NOMO-1 treated with DMSO at 0.1 percent for 48 hours (cell line): ENCODE results near the gene HPD.
"Not testable (repeated sequence)": the region's sequence is repeated elsewhere in the genome, so short reads cannot be mapped to it uniquely, and the experiment has no call there.

Experiments used
- DNase-seq: peaks from one replicate; lab custom pipeline; 2025; ENCODE audit not compliant: unreplicated experiment; lab: John Stamatoyannopoulos, UW

Gene HPD

GRCh38 chr12:121858662-121859572 lies at the start of gene HPD:
HPD (minus strand) TSS chr12:121858859; CDS start chr12:121858823, 36 bp downstream.
- DNase-seq: no peak

GRCh38 chr12:121905746-121906145 lies 47.1 kb upstream of the HPD start:
- no peak for DNase-seq

- no peak for DNase-seq
Measured at GRCh38 chr12:121903202-121903601, 44.5 kb upstream of the HPD start.

GRCh38 chr12:121899590-121899989 lies 40.9 kb upstream of the HPD start:
- DNase-seq: no peak

- no peak for DNase-seq
Measured at GRCh38 chr12:121898287-121898686, 39.6 kb upstream of the HPD start.

- DNase-seq: no peak
Measured at GRCh38 chr12:121894633-121895032, 36.0 kb upstream of the HPD start.

GRCh38 chr12:121893961-121894460 lies 35.4 kb upstream of the HPD start:
- no peak for DNase-seq

- DNase-seq: no peak
Measured at GRCh38 chr12:121892673-121893561, 34.3 kb upstream of the HPD start.

- peak; percentile 11 for DNase-seq
Measured at GRCh38 chr12:121889661-121890060, 31.0 kb upstream of the HPD start.

- no peak for DNase-seq
Measured at GRCh38 chr12:121889274-121889624, 30.6 kb upstream of the HPD start.

- DNase-seq: peak; percentile 97
Measured at GRCh38 chr12:121888478-121889273, 30.0 kb upstream of the HPD start, which contains the start of gene PSMD9. PSMD9 (plus strand) TSS chr12:121888790; CDS start chr12:121888857, 67 bp downstream.

- DNase-seq: no peak
Measured at GRCh38 chr12:121888083-121888477, 29.4 kb upstream of the HPD start.

GRCh38 chr12:121885129-121885528 lies 26.5 kb upstream of the HPD start:
- DNase-seq: not testable (repeated sequence)

GRCh38 chr12:121883315-121883660 lies 24.6 kb upstream of the HPD start:
- no peak for DNase-seq

GRCh38 chr12:121876080-121876447 lies 17.4 kb upstream of the HPD start:
- DNase-seq: not testable (repeated sequence)

- DNase-seq: no peak
Measured at GRCh38 chr12:121875582-121875981, 16.9 kb upstream of the HPD start.

GRCh38 chr12:121874071-121874470 lies 15.4 kb upstream of the HPD start:
- peak; percentile 74 for DNase-seq

- DNase-seq: no peak
Measured at GRCh38 chr12:121873216-121873569, 14.5 kb upstream of the HPD start.

GRCh38 chr12:121872546-121873215 lies 14.0 kb upstream of the HPD start:
- DNase-seq: no peak

GRCh38 chr12:121871467-121871866 lies 12.8 kb upstream of the HPD start:
- no peak for DNase-seq
